Muscle of arm (tissue), 14 donors: ENCODE measurements around the gene UNC79. TPM values are rescaled to one million over a fixed set of nuclear protein-coding genes. Genes with fewer than 3 reads are reported as not detected.
A peak's percentile ranks its signal among the peaks of the same experiment; 100 is the strongest.
"Not testable (repeated sequence)": the region's sequence is repeated elsewhere in the genome, so short reads cannot be mapped to it uniquely, and the experiment has no call there.

Experiments
- DNase-seq: peaks from one replicate; pipeline ENCODE4 v3.0.0-alpha.2; 2013
- long read RNA-seq, 11 donors: transcript quantifications; one replicate each; lab custom pipeline, GENCODE V29; 2026
- polyA plus RNA-seq, 12 donors: library from polyadenylated mRNA; unstranded; fragments of 120-200 nt; gene quantifications; one replicate each; pipeline ENCODE4 v1.2.1, GENCODE V29; 2013; ENCODE audit not compliant: insufficient read length in 12 of 12

UNC79 gene
- polyA plus RNA-seq: under 1 TPM in 10 of 12 donors, not detected in 2; 0.22 to 0.78 (median 0.53) TPM
- long read RNA-seq, donor 1: 0 reads
- long read RNA-seq, donor 2: 0 reads
- long read RNA-seq, donor 3: 0 reads
- long read RNA-seq, donor 4: 0 reads
- long read RNA-seq, donor 5: 0 reads
- long read RNA-seq, donor 6: 0 reads
- long read RNA-seq, donor 7: 0 reads
- long read RNA-seq, donor 8: 0 reads
- long read RNA-seq, donor 9: 0 reads
- long read RNA-seq, donor 10: 0 reads
- long read RNA-seq, donor 11: 0 reads

DNA sequence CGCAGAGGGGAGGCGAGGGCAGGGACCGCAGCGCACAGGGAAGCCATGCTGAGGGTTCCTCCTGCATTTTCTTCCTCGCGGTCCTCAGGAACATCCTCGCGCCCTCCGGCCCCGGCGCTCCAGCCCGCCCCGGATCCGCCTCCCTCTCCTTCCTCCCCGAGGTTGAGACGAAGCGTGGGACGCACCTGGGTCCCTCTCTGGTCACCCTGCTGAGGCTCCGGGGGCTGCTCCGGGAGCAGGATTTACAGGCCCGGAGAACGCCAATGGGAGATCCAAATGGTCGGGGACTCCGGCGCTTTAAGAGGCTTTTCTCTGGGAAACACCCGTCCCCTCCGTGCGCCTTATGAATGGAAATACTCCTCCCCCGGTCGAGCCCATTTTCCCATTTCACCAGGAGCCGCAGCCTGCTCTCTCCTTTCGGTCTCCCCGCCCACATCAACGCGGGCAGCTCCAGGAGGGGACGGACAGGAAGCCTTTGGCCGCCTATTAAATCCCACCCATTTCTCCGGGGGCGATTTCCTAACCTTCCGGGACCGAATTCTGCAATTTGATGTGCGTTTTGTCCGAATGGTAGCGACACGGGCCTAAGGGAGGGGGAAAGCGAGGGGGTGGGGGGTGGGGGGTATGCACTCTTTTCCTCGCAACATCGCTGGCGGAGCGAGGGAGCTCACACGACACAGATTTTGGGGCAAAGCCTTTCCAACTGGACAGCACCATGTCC is at the start of gene UNC79:
TSS of gene UNC79 (plus strand) at position 625 of the 721 bp plus-strand sequence. CDS start at position 716, 91 bp downstream.
- peak; percentile 1 for DNase-seq

DNA sequence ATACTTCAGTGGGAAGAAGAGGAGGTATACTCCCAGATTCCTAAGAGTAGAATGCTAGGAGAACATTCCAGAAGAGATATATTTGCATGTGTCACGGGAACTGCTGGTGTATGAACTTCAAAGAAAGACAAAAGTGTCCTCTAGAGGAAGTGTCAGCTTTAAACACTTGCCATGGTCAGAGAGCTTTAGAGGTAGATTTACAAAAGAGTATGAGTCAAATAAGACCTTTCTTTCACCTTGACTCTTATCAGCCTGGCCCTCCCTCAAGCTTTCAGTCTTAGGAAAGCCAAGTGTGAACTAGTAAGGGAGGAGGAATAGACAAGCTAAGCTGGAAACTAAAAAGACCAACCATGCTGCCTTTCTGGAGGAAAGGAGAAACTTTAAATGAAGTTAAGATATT is 49.1 kb upstream of the UNC79 start:
- DNase-seq: no peak

DNA sequence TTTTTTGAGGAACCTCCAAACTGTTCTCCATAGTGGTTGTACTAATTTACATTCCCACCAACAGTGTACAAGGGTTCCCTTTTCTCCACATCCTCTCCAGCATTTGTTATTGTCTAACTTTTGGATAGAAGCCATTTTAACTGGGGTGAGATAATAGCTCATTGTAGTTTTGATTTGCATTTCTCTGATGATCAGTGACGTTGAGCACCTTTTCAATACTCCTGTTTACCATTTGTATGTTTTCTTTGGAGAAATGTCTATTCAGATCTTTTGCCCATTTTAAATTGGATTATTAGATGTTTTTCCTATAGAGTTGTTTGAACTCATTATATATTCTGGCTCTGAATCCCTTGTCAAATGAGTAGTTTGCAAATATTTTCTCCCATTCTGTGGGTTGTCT is 46.5 kb upstream of the UNC79 start:
- DNase-seq: not testable (repeated sequence)

DNA sequence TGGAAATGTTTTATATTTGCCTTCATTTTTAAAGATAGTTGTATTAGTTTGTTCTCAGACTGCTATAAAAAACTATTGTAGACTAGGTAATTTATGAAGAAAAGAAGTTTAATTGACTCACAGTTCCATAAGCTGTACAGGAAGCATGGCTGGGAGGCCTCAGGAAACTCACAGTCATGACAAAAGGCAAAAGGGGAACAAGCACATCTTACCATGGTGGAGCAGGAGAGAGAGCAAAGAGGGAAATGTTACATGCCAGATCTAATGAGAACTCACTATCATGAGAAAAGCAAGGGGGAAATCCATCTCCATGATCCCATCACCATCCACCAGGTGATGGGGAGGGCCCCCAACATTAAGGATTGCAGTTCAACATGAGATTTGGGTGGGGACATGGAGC is 35.5 kb upstream of the UNC79 start:
- no peak for DNase-seq

DNA sequence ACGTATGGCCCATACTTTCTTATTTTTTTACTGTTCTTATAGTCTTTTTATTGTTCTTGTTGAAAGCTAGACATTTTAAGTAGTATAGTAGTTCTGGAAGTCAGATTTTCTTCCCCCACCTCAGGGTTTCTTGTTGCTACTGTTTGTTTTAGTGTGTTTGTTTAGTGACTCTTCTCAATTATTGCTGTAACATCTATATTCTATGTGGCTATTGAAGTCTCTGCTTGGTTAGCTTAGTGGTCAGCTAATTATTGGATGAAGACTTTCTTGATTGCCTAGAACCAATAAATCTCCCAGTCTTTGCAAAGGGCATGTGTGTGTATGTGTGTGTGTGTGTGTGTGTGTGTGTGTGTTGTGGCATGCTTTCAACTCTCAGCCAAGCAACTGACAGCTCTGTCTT is 34.3 kb upstream of the UNC79 start:
- no peak for DNase-seq

DNA sequence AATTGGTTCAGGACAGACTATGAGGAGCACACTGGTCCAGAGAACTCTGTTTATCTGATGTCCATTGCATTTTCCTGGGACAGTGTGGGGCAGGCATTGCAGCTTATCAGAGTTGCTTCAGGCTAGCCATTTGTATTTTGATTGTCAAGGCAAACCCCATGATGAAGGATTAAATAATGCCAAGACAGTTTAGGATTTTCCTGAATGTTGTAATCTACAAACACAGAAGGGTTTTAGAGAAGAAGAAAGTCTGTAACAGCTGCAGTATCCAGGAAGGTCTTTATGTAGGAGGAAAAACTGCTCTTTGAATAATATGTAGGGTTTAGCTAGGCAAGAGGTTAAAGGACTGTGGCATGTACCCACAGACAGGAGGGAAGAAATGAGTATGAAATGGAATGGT is 32.2 kb upstream of the UNC79 start:
- DNase-seq: no peak

DNA sequence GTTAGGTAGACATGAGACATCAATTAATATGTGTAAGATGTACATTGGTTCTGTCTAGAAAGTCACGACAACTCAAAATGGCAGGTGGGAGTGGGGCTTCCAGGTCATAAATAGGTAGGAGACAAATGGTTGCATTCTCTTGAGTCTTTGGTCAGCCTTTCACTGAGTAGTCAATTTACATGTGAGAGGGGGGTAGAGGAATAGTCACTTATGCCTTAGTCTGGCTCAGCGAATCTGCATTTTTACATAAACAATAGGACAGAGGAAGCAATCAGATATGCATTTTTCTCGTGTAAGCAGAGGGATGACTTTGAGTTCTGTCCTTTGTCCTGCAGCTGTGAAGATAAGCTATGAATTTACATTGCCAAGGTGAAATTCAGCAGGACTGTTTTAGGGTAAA is 27.8 kb upstream of the UNC79 start:
- DNase-seq: no peak

DNA sequence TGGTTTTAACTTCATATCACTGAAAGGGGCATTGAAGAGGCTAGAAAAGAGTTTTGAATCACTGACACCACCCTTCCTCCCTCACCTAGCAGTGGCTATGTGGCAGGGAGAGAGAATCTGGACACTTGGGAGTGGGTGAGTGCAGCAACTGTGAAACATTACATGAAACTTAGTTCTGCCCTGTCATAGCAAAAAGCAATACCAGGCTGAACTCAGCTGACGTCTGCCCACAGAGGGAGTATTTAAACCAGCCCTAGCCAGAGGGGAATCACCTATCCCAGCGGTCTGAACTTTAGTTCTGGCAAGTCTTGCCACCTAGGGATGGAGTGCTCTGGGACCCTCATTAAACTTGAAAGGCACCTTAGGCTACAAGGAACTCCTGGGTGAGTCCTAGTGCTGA is 20.7 kb upstream of the UNC79 start:
- DNase-seq: no peak

DNA sequence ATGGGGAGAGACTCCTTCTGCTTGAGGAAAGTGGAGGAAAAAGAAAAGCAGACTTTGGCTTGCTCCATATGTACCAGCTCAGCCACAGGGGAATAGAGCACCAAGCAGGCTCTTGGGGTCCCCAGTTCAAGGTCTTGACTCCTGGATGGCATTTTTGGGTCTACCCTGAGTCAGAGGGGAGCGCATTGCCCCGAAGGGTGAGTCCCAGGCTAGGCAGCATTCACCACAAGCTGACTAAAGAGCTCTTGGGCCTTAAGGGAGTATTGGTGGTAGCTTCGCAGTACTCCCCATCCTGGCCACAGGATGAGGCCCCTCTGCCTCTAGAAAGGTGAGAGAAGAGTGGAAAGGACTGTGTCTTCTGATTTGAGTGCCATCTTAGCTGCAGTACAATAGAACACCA is 19.8 kb upstream of the UNC79 start:
- no peak for DNase-seq

DNA sequence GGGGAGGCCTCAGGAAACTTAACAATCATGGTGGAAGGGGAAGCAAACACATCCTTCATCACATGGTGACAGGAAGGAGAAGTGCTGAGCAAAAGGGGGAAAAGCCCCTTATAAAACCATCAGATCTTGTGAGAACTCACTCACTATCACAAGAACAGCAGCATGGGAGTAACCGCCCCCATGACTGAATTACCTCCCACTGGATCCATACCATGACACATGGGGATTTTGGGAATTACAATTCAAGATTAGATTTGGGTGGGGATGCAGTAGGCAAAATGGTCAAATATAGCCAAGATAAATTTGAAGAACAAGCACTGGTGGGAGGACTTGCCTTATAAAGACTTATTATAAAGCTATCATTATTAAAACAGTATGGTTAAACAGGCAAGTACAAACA is 5.6 kb upstream of the UNC79 start:
- not testable (repeated sequence) for DNase-seq

DNA sequence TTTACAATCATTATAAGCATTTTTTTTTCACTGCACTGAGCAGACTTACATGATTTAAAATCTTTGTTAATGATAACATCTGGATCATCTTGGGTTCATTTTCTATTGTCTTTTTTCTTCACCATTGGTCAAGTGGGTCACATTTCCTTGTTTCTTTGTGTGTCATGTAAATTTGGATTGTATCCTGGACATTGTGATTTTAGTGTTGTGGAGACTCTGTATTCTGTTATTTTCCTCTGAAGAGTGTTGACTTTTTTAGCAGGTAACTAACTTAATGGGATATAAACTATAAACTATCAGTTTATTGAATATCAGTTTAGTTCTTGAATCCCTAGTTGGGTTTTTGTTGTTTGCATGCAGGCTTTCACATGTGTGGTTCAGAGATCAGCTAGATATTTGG is 4.0 kb upstream of the UNC79 start:
- no peak for DNase-seq

DNA sequence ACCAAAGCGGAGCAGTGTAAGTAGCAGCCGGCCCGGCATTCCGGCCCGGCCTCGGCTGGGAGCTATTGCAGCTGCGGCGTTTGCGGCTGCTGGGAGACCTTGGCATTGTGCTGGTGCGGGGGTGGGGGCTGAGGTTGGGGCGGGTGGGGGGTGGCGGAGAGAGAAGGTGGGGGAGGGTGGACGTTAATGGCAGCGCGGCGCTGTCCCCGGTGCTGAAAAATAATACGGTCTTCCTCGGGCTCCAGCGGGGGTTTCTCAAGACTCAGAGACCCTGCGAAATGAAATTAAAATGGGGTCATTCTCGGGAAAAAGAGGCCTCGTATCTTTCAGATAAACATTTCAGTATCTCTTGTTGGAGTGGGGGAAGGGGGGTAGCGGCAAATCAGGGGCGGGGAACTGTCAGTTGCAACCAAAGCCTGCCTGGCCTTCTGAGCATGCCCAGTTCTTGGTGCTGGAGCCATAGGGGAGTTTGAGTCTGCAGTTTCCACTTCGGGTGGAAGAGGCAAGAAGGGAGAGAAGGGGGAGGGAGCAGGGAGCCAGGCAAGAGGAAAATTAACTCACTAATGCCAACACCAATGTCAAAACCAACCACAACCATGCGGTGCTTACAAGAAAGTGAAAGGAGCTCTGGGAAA is 414 bp downstream of the UNC79 start:
- peak; percentile 19 for DNase-seq

DNA sequence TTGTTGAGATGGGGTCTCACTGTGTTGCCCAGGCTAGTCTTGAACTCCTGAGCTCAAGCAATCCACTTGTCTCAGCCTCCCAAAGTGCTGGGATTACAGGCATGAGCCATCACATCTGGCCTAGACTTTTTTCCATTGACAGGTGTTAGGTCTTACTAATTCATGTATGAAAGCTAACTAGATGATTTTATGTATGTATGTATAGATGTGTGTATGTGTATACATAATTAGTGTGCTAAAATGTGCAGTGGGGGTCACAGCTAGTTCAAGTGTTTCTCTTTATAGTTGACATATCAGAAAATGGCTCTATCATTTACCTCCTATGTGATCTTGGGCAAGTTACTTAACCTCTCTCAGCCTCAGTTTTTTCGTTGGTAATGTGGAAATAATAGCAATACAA is 23.5 kb downstream of the UNC79 start:
- DNase-seq: no peak

DNA sequence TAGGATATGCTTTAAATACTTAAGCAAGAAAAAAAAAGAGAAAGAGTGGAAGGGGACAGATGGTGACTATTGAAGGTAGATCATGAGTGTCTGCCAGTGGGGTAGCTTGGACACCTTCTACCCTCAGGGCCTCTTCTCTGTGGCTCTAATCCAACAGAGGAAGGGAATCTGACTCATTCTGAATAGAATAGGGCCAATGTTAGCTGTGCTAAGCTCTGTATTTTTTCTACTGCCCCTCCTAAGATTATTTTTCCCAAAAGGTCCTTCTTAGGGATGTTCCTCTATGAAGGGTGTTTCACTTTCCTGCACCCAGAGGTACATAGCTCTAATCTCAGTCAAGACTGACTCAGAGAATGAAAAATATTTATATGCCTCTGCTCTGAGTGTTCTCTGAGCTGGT is 25.6 kb downstream of the UNC79 start:
- DNase-seq: no peak

DNA sequence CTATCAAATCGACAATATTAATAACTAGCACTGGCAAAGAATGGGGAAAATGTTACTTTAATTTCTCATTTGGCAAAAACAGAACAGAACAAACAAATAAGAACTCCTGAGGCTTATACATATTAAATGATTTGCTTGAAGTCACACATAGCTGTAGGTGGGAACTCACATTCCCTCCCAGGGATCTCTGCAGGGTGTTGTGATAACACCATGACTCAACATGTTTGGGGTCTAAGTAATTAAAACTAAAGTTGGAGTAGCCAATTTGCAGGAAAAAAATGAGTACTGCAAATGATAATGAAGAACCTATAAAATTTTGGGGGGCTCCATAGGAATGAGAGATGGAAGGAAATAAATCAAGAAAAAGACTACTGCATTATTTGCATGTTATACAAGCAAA is 27.5 kb downstream of the UNC79 start:
- DNase-seq: no peak

DNA sequence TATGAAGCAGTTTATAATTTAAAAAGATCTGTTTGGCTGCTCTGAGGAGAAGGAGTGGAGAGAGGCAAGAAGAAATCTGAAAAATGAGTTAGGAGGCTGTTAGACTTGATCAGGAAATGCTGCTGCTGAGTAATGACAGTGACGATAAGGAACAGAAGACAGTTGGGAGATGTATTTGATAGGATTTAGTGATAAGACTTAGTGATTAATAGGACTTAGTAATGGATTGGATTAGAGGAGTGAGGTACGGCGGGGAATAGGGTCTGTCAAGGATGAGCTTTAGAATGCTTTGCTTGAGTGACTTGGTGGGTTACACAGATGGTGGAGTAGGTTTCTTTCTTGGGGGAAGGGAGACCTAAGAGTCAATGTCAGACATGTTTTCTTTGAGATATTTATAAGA is 31.7 kb downstream of the UNC79 start:
- DNase-seq: no peak

DNA sequence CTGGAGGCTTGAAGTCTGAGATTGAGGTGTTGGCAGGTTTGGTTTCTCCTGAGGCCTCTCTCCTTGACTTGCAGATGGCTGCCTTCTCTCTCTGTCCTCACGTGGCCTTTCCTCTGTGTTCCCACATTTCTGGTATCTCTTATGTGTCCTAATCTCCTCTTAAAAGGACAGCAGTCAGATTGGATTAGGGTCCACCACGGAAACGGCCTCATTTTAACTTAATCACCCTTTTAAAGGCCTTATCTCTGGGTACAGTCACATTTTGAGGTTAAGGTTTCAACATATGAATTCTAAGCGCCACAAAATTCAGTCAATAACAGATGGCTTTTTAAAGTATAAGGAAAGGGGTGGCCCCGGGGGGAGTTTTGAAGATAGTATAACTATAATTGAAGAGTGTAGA is 33.5 kb downstream of the UNC79 start:
- DNase-seq: no peak

DNA sequence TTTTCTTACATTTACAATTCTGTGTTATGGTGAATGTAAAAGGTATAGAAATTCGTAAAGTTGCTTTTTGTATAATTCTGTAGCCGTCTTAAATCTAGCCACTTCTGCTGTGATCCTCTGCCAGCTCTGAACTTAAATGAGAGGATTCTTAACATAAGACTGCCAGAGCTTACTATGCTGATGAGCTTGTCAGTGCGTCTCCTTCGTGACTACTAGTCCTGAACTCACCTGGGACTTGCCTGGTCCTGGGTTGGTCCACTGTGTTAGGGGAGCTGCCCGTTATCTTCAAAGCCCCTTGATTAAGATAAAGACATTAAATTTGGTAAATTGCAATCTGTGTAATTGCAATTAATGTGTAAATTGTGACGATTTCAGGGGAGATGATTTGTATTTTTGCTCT is 44.7 kb downstream of the UNC79 start:
- no peak for DNase-seq

DNA sequence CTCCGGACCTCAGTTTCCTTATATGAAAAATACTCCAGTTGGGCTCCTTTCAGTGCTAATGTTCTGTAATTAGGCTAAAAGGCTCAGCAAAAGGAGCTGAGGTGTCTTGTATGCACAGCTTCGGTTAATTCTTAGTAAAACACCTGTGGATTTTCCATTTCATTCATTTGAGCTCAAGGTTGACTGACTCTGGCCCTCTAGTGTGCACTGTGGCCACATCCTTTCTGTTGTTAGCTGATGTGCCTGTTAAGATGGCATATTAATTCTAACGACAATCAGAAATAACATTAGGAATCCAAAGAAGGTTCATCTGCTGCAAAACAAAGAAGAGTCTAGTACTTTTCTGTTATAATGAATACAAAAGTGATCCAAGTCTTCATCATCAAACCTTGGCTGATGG is 45.6 kb downstream of the UNC79 start:
- DNase-seq: no peak

DNA sequence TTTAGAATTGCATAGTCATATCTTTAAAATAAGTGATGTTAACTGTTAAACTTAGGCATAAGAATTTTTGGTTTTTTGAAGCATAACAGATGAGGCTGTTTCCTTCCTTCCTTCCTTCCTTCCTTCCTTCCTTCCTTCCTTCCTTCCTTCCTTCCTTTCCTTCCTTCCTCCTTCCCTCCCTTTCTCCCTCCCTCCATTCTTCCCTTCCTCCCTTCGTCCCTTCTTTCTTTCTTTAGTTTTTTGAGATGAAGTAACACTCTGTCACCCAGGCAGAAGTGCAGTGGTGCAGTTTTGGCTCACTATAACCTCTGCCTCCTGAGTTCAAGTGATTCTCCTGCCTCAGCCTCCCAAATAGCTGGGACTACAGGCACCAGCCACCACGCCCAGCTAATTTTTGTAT is 48.3 kb downstream of the UNC79 start:
- DNase-seq: not testable (repeated sequence)

DNA sequence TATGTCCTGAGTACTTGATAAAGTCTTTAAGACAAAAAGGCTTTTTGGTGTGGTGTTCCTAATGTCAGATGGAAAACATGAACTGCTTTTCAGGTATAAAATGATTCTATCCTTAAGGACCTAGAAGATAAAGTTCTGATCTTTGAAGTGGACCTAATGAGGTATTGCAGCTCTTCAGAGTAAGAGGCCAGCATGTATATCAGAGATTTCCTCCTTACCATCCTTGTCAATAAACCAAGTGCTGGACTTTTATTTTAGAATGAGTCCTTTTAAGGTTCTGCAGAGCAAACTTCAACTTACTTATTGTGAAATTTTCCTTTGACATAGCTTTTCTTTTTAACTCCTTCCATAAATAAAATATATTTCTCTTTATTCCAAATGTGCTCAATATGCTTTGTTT is 50.1 kb downstream of the UNC79 start:
- no peak for DNase-seq

DNA sequence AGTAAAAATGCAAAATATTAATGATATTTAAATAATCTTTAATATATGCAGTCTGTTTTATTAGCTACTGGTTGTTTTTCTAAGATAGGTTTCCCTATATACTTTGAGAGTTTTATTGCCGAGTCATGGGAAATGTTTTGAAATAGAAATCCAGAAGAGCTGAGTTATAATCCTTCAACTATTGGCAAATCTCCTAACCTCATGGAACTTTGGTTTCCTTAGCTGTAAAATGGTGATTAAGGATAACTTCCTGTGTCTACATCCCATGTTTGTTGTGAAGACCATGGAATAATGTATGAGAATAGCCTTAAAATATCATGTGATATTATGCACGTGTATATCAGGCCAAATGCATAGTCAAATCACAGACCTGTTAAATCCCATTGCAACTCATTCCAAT is 51.0 kb downstream of the UNC79 start:
- no peak for DNase-seq

DNA sequence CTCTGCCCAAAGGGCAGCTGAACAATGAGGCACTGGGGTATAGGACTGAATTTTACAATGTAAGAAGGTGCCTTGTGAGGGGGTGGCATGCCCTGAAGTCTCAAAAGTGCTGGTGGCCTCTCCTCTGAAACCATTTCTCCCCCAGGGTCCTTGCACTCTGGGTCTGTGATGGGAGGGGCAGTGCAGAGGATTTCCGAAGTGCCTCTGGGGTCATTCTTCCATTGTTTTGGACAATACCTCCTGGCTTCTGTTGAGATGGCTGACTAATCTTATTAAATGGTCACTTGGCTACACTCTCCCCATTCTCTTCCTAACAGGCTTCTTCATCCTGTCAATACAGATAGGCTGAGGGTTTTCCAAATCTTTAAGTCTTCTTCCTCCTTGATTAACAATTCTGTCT is 59.3 kb downstream of the UNC79 start:
- DNase-seq: no peak
